Measurements from ENCODE around the gene KCNMA1. TPM values are rescaled to one million over a fixed set of nuclear protein-coding genes. Genes with fewer than 3 reads are reported as not detected.

The KCNMA1 gene
- total and polyA plus RNA-seq, 2 donors from 2014 or later: 4.2 to 8.9 TPM

GRCh38 chr10:77049896-77050295 lies 587.7 kb downstream of the KCNMA1 start:
- Histone ChIP-seq H3K9me3 (ENCODE audit: control insufficient read depth in 2 of 3, insufficient read depth in 1 of 3, low read length in 3 of 3) (no peaks in the 10 kb centered on the region), H3K9ac (ENCODE audit: low read length in 3 of 3) (no peak overlapping the region), H3K36me3 (ENCODE audit: control insufficient read depth in 2 of 3, insufficient read depth in 3 of 3, low read length in 3 of 3) (no peaks in the 10 kb centered on the region), H3K27ac (ENCODE audit: low read depth in 2 of 2, low read length in 2 of 2) (no peak overlapping the region), H3K4me3 (ENCODE audit: low read length in 3 of 3) (no peak overlapping the region), H3K27me3 (ENCODE audit: control insufficient read depth, insufficient read depth, low read length) (no peaks in the 10 kb centered on the region), H3K4me1 (ENCODE audit: control insufficient read depth in 2 of 3, insufficient read depth in 2 of 3, low read depth in 1 of 3, low read length in 3 of 3) (no peaks in the 10 kb centered on the region)
- FAIRE-seq (no peak), DNase-seq (no peak)
- intact Hi-C loops (cut with DNase I): no loop called here
- TF ChIP-seq CTCF (IDR thresholded peaks at IDR 0.05; ENCODE audit: borderline replicate concordance, extremely low read depth, insufficient read depth): no peak

- no peaks in the 10 kb centered on the region for H3K36me3 ChIP-seq (ENCODE audit: control insufficient read depth in 2 of 3, insufficient read depth in 3 of 3, low read length in 3 of 3)
- intact Hi-C loops (cut with DNase I): no loop called here
- H3K9me3 ChIP-seq (ENCODE audit: control insufficient read depth in 2 of 3, insufficient read depth in 1 of 3, low read length in 3 of 3): no peaks in the 10 kb centered on the region
- H3K4me1 ChIP-seq (ENCODE audit: control insufficient read depth in 2 of 3, insufficient read depth in 2 of 3, low read depth in 1 of 3, low read length in 3 of 3): no peaks in the 10 kb centered on the region
- no peak overlapping the region for H3K9ac ChIP-seq (ENCODE audit: low read length in 3 of 3)
- no peak overlapping the region for H3K27ac ChIP-seq (ENCODE audit: low read depth in 2 of 2, low read length in 2 of 2)
- TF ChIP-seq CTCF (IDR thresholded peaks at IDR 0.05; ENCODE audit: borderline replicate concordance, extremely low read depth, insufficient read depth): no peak
- DNase-seq: no peak
- no peak for FAIRE-seq
- no peaks in the 10 kb centered on the region for H3K27me3 ChIP-seq (ENCODE audit: control insufficient read depth, insufficient read depth, low read length)
- H3K4me3 ChIP-seq (ENCODE audit: low read length in 3 of 3): no peak overlapping the region
These were observed 588.5 kb downstream of the KCNMA1 start for GRCh38 chr10:77049146-77049545.

- Histone ChIP-seq H3K36me3 (ENCODE audit: control insufficient read depth in 2 of 3, insufficient read depth in 3 of 3, low read length in 3 of 3) (no peaks in the 10 kb centered on the region), H3K4me3 (ENCODE audit: low read length in 3 of 3) (no peak overlapping the region), H3K27ac (ENCODE audit: low read depth in 2 of 2, low read length in 2 of 2) (no peak overlapping the region), H3K4me1 (ENCODE audit: control insufficient read depth in 2 of 3, insufficient read depth in 2 of 3, low read depth in 1 of 3, low read length in 3 of 3) (no peaks in the 10 kb centered on the region), H3K9me3 (ENCODE audit: control insufficient read depth in 2 of 3, insufficient read depth in 1 of 3, low read length in 3 of 3) (no peaks in the 10 kb centered on the region), H3K27me3 (ENCODE audit: control insufficient read depth, insufficient read depth, low read length) (no peaks in the 10 kb centered on the region), H3K9ac (ENCODE audit: low read length in 3 of 3) (no peak overlapping the region)
- no peak for TF ChIP-seq CTCF (IDR thresholded peaks at IDR 0.05; ENCODE audit: borderline replicate concordance, extremely low read depth, insufficient read depth)
- FAIRE-seq (no peak), DNase-seq (no peak)
- intact Hi-C loops (cut with DNase I): no loop called here
These were observed 592.5 kb downstream of the KCNMA1 start for GRCh38 chr10:77045085-77045484.

GRCh38 chr10:77043420-77043763 lies 594.2 kb downstream of the KCNMA1 start:
- Histone ChIP-seq H3K36me3 (ENCODE audit: control insufficient read depth in 2 of 3, insufficient read depth in 3 of 3, low read length in 3 of 3) (no peaks in the 10 kb centered on the region), H3K4me1 (ENCODE audit: control insufficient read depth in 2 of 3, insufficient read depth in 2 of 3, low read depth in 1 of 3, low read length in 3 of 3) (no peaks in the 10 kb centered on the region), H3K27ac (ENCODE audit: low read depth in 2 of 2, low read length in 2 of 2) (no peak overlapping the region), H3K27me3 (ENCODE audit: control insufficient read depth, insufficient read depth, low read length) (no peaks in the 10 kb centered on the region), H3K4me3 (ENCODE audit: low read length in 3 of 3) (no peak overlapping the region), H3K9ac (ENCODE audit: low read length in 3 of 3) (no peak overlapping the region), H3K9me3 (ENCODE audit: control insufficient read depth in 2 of 3, insufficient read depth in 1 of 3, low read length in 3 of 3) (no peaks in the 10 kb centered on the region)
- intact Hi-C loops (cut with DNase I): no loop called here
- DNase-seq (no peak), FAIRE-seq (no peak)
- no peak for TF ChIP-seq CTCF (IDR thresholded peaks at IDR 0.05; ENCODE audit: borderline replicate concordance, extremely low read depth, insufficient read depth)

All from kidney (tissue), 14 donors.